ENCODE measurements around the gene MYO5C. TPM values are rescaled to one million over a fixed set of nuclear protein-coding genes. Genes with fewer than 3 reads are reported as not detected.

MYO5C gene
- total and polyA plus RNA-seq, 2 donors (not counting 3 experiments of a cell fraction or from before 2014, with no cell fraction given) = 7.5 to 19.4 TPM

- H3K9ac ChIP-seq (replicated peaks; ENCODE audit: extremely low read depth, insufficient read depth, low read length) = no peak overlapping the region
- no peaks in the 10 kb centered on the region for H4K20me1 ChIP-seq (replicated peaks; ENCODE audit: control insufficient read depth, extremely low read depth, insufficient read depth, low read length)
- ChIA-PET CTCF (interaction anchor here (1.2 to 2.0 kb wide), 2 partner anchors 29 to 53 kb away, joined by 5 to 6 read pairs; no protein-coding TSS in a partner anchor), POLR2A (interaction anchor here (0.6 kb wide), 1 partner anchor 9 kb away, joined by 4 read pairs; no protein-coding TSS in a partner anchor)
- no peak for DNase-seq (ENCODE audit: low read depth, low spot score)
- no peak for FAIRE-seq
- H3K79me2 ChIP-seq (ENCODE audit: control insufficient read depth, insufficient read depth, low read length) = no peaks in the 10 kb centered on the region
- no peak overlapping the region for H3K4me2 ChIP-seq (ENCODE audit: insufficient read depth, low read length)
- no peaks in the 10 kb centered on the region for H3K9me3 ChIP-seq (replicated peaks; ENCODE audit: control insufficient read depth, insufficient read depth, low read length)
- no peaks in the 10 kb centered on the region for H3K4me1 ChIP-seq (ENCODE audit: control insufficient read depth, extremely low read depth, insufficient read depth, low read length)
- no peak overlapping the region for H3K4me3 ChIP-seq (replicated peaks in 1 of 3; ENCODE audit: insufficient read depth in 1 of 3, low read depth in 1 of 3, low read length in 3 of 3)
- TF ChIP-seq MYC (IDR thresholded peaks at IDR 0.05; ENCODE audit: low read depth, low read length) = no peak
- H3K36me3 ChIP-seq (ENCODE audit: control insufficient read depth in 2 of 2, extremely low read depth in 1 of 2, insufficient read depth in 2 of 2, low read length in 2 of 2) = peaks cover 0 to 1% of the 10 kb centered on the region in 2 experiments
- dilution Hi-C loops (cut with MboI; ENCODE audit: extremely low pct_ligation_motif_present, low sequenced_read_pairs) = no loop called here
- no peak overlapping the region for H2AFZ ChIP-seq (ENCODE audit: low read depth, low read length)
- no peak overlapping the region for H3K27ac ChIP-seq (ENCODE audit: insufficient read depth, low read depth, low read length)
- intact Hi-C loops (cut with micrococcal nuclease) = no loop called here
- BruUV-seq (replicated peaks) = no TSS peak
- no peaks in the 10 kb centered on the region for H3K9me1 ChIP-seq (replicated peaks; ENCODE audit: control insufficient read depth, extremely low read depth, insufficient read depth, low read length)
- H3K27me3 ChIP-seq (ENCODE audit: control insufficient read depth in 2 of 2, insufficient read depth in 2 of 2, low read length in 2 of 2) = no peaks in the 10 kb centered on the region
Observed at GRCh38 chr15:52154896-52155865, 140.4 kb downstream of the MYO5C start.

GRCh38 chr15:52153900-52154895, 141.4 kb downstream of the MYO5C start:
- H3K9me3 ChIP-seq (replicated peaks; ENCODE audit: control insufficient read depth, insufficient read depth, low read length) = no peaks in the 10 kb centered on the region
- ChIA-PET CTCF (interaction anchor here (1.2 to 2.0 kb wide), 8 partner anchors 11 to 182 kb away, joined by 3 to 9 read pairs (median 5); partner anchors contain the start of gene LEO1), POLR2A (no interaction called here)
- dilution Hi-C loops (cut with MboI; ENCODE audit: extremely low pct_ligation_motif_present, low sequenced_read_pairs) = no loop called here
- no peak overlapping the region for H2AFZ ChIP-seq (ENCODE audit: low read depth, low read length)
- H3K4me3 ChIP-seq (replicated peaks in 1 of 3; ENCODE audit: insufficient read depth in 1 of 3, low read depth in 1 of 3, low read length in 3 of 3) = no peak overlapping the region
- peaks cover 0 to 7% of the 10 kb centered on the region in 2 experiments for H3K36me3 ChIP-seq (ENCODE audit: control insufficient read depth in 2 of 2, extremely low read depth in 1 of 2, insufficient read depth in 2 of 2, low read length in 2 of 2)
- H3K27ac ChIP-seq (ENCODE audit: insufficient read depth, low read depth, low read length) = no peak overlapping the region
- H4K20me1 ChIP-seq (replicated peaks; ENCODE audit: control insufficient read depth, extremely low read depth, insufficient read depth, low read length) = no peaks in the 10 kb centered on the region
- TF ChIP-seq MAX (IDR thresholded peaks at IDR 0.05; ENCODE audit: insufficient read depth, insufficient read length) (no peak), EZH2 (IDR thresholded peaks at IDR 0.05; ENCODE audit: borderline replicate concordance, low read depth, low read length, severe bottlenecking) (no peak), MYC (IDR thresholded peaks at IDR 0.05; ENCODE audit: low read depth, low read length) (no peak), POLR2A (IDR thresholded peaks at IDR 0.05; ENCODE audit: low read depth, low read length) (no peak), FOS (IDR thresholded peaks at IDR 0.05; ENCODE audit: borderline replicate concordance, insufficient read depth, low read length) (no peak), GATA2 (IDR thresholded peaks at IDR 0.05; ENCODE audit: insufficient read depth, insufficient read length, low read depth, low read length) (no peak), POLR2AphosphoS5 (IDR thresholded peaks at IDR 0.05; ENCODE audit: insufficient read depth, low read depth, low read length) (no peak), JUN (IDR thresholded peaks at IDR 0.05; ENCODE audit: borderline replicate concordance, insufficient read depth, insufficient read length, low read depth) (no peak), CTCF (IDR thresholded peaks at IDR 0.05; ENCODE audit: extremely low read depth in 1 of 2, insufficient read depth in 1 of 2, low read depth in 1 of 2, low read length in 2 of 2) (no peak)
- FAIRE-seq (no peak), DNase-seq (ENCODE audit: low read depth, low spot score) (no peak)
- H3K4me1 ChIP-seq (ENCODE audit: control insufficient read depth, extremely low read depth, insufficient read depth, low read length) = no peaks in the 10 kb centered on the region
- no TSS peak for BruUV-seq (replicated peaks)
- H3K9me1 ChIP-seq (replicated peaks; ENCODE audit: control insufficient read depth, extremely low read depth, insufficient read depth, low read length) = no peaks in the 10 kb centered on the region
- intact Hi-C loops (cut with micrococcal nuclease) = no loop called here
- no peak overlapping the region for H3K9ac ChIP-seq (replicated peaks; ENCODE audit: extremely low read depth, insufficient read depth, low read length)
- no peaks in the 10 kb centered on the region for H3K79me2 ChIP-seq (ENCODE audit: control insufficient read depth, insufficient read depth, low read length)
- no peak overlapping the region for H3K4me2 ChIP-seq (ENCODE audit: insufficient read depth, low read length)
- H3K27me3 ChIP-seq (ENCODE audit: control insufficient read depth in 2 of 2, insufficient read depth in 2 of 2, low read length in 2 of 2) = no peaks in the 10 kb centered on the region
